ENCODE results near the gene CACNA1S. TPM values are rescaled to one million over a fixed set of nuclear protein-coding genes. Genes with fewer than 3 reads are reported as not detected.

CACNA1S gene
- polyA plus RNA-seq, 1 of the 3 experiments (the other 2 are of a cell fraction), result not detected

DNA sequence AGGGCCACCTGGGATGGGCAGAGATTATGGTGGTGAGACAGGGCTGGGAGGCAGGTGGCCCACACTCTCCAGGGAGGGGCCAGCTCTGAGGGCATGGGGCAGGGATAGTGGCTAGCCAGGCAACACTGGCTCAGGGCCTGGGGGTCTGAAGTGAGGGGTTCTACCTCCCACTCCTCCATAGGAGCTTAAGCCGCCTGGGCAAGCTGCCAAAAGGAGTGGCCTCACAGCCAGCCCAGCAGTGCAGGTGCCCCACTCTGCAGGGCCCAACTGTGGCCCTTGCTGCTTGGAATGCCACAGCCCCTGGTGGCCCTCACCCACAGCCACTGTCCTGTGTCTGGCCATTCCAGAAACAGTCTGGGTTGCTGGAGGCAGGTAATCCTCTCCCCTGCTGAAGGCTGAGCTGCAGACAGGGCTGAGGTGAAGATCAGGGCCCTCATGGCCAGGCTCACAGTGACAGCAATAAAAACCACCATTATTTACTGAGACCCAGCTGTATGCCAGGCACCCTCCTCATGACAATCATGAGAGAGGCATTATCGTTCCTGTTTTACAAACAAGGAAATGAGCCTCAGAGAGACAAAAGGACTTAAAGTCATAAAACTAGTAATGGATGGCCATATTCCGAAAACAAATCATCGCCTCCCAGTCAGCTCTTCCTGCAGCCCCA is 119.7 kb downstream of the CACNA1S start:
- Histone ChIP-seq H3K36me3 (replicated peaks in 1 of 2; ENCODE audit: control insufficient read depth in 1 of 2, insufficient read depth in 2 of 2, low read length in 1 of 2) (no peaks in the 10 kb centered on the region), H3K4me2 (no peak overlapping the region), H3K9ac (no peak overlapping the region), H3K27ac (ENCODE audit: low read depth in 2 of 2, low read length in 1 of 2) (no peak overlapping the region), H3F3A (replicated peaks; ENCODE audit: insufficient read depth) (no peaks in the 10 kb centered on the region), H3K79me2 (ENCODE audit: insufficient read depth) (no peaks in the 10 kb centered on the region), H4K20me1 (ENCODE audit: insufficient read depth) (no peaks in the 10 kb centered on the region), H3K4me3 (ENCODE audit: low read depth in 2 of 2, low read length in 1 of 2) (no peak overlapping the region), H3K9me2 (no peaks in the 10 kb centered on the region), H3K4me1 (ENCODE audit: control insufficient read depth in 1 of 2, insufficient read depth in 2 of 2, low read depth in 1 of 2, low read length in 1 of 2) (no peaks in the 10 kb centered on the region; a peak in 1 of 4 replicates), H3K27me3 (ENCODE audit: insufficient read depth) (no peaks in the 10 kb centered on the region), H3K9me3 (no peaks in the 10 kb centered on the region), H2AFZ (ENCODE audit: low read depth) (no peak overlapping the region)
- no peak for DNase-seq
- ChIA-PET POLR2A (interaction anchor here (0.6 kb wide), 1 partner anchor 1024 kb away, joined by 3 read pairs; no protein-coding TSS in a partner anchor), CTCF (interaction anchor here (1.2 to 5.0 kb wide), 2 partner anchors 13 to 20 kb away, joined by 6 to 49 read pairs; no protein-coding TSS in a partner anchor)
- TF ChIP-seq FOXM1 (IDR thresholded peaks at IDR 0.05; ENCODE audit: low read depth) (no peak), NFIC (IDR thresholded peaks at IDR 0.05; ENCODE audit: borderline replicate concordance) (no peak), MXI1 (IDR thresholded peaks at IDR 0.05; ENCODE audit: low read depth, low read length) (no peak), FOXJ3 (CRISPR knock-in tag; IDR thresholded peaks at IDR 0.05) (no peak), FOSL2 (IDR thresholded peaks at IDR 0.05; ENCODE audit: borderline replicate concordance, low read depth) (no peak), GATA2 (CRISPR knock-in tag; IDR thresholded peaks at IDR 0.05) (no peak), RAD21 (IDR thresholded peaks at IDR 0.05; ENCODE audit: low read length) (no peak), EZH2phosphoT487 (IDR thresholded peaks at IDR 0.05; ENCODE audit: borderline replicate concordance, low read depth) (no peak), NRF1 (IDR thresholded peaks at IDR 0.05; ENCODE audit: low read depth, low read length) (no peak), RCOR1 (IDR thresholded peaks at IDR 0.05; ENCODE audit: low read length) (no peak), TCF12 (IDR thresholded peaks at IDR 0.05) (no peak), MEF2A (IDR thresholded peaks at IDR 0.05; ENCODE audit: borderline replicate concordance, low read depth) (no peak), POLR2AphosphoS5 (IDR thresholded peaks at IDR 0.05; ENCODE audit: low read depth, low read length) (no peak), RFX5 (IDR thresholded peaks at IDR 0.05; ENCODE audit: low read length) (no peak)
- TF ChIP-seq, protein P1, sequence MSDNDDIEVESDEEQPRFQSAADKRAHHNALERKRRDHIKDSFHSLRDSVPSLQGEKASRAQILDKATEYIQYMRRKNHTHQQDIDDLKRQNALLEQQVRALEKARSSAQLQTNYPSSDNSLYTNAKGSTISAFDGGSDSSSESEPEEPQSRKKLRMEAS (IDR thresholded peaks at IDR 0.05; ENCODE audit: low read depth), result no peak
- TF ChIP-seq, protein P2, sequence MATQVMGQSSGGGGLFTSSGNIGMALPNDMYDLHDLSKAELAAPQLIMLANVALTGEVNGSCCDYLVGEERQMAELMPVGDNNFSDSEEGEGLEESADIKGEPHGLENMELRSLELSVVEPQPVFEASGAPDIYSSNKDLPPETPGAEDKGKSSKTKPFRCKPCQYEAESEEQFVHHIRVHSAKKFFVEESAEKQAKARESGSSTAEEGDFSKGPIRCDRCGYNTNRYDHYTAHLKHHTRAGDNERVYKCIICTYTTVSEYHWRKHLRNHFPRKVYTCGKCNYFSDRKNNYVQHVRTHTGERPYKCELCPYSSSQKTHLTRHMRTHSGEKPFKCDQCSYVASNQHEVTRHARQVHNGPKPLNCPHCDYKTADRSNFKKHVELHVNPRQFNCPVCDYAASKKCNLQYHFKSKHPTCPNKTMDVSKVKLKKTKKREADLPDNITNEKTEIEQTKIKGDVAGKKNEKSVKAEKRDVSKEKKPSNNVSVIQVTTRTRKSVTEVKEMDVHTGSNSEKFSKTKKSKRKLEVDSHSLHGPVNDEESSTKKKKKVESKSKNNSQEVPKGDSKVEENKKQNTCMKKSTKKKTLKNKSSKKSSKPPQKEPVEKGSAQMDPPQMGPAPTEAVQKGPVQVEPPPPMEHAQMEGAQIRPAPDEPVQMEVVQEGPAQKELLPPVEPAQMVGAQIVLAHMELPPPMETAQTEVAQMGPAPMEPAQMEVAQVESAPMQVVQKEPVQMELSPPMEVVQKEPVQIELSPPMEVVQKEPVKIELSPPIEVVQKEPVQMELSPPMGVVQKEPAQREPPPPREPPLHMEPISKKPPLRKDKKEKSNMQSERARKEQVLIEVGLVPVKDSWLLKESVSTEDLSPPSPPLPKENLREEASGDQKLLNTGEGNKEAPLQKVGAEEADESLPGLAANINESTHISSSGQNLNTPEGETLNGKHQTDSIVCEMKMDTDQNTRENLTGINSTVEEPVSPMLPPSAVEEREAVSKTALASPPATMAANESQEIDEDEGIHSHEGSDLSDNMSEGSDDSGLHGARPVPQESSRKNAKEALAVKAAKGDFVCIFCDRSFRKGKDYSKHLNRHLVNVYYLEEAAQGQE (IDR thresholded peaks at IDR 0.05; ENCODE audit: low read depth, low read length), result no peak
- TF ChIP-seq, protein P3, sequence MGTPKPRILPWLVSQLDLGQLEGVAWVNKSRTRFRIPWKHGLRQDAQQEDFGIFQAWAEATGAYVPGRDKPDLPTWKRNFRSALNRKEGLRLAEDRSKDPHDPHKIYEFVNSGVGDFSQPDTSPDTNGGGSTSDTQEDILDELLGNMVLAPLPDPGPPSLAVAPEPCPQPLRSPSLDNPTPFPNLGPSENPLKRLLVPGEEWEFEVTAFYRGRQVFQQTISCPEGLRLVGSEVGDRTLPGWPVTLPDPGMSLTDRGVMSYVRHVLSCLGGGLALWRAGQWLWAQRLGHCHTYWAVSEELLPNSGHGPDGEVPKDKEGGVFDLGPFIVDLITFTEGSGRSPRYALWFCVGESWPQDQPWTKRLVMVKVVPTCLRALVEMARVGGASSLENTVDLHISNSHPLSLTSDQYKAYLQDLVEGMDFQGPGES (IDR thresholded peaks at IDR 0.05; ENCODE audit: low read depth, low read length), result no peak
- WGBS (ENCODE audit: low lambda C conversion rate), result 58% methylated on average over 4 of the region's 4 CpGs

Data from SK-N-SH (cell line).